Activated B cell treated with CpG ODN at 0.5 μM for 24 hours (primary cell): ENCODE data around the gene LAMA1. TPM values are rescaled to one million over a fixed set of nuclear protein-coding genes. Genes with fewer than 3 reads are reported as not detected.

ENCODE experiments used
- ATAC-seq: fragments of 200-7000 bp; cut with Tn5 transposase; one replicate; pipeline ENCODE4 v1.10.0; 2021; ENCODE audit warnings: low read depth, mild to moderate bottlenecking, moderate library complexity
- CTCF ChIA-PET: fragments of 350-600 bp; sonication (Branson Sonifier 250); formaldehyde crosslinking; loops from one replicate; lab custom pipeline; 2021; ENCODE audit warnings: antibody characterized with exemption; lab: Charles Lee
- POLR2A ChIA-PET: fragments of 350-600 bp; sonication (Branson Sonifier 250); formaldehyde crosslinking; loops from one replicate; lab custom pipeline; 2021; ENCODE audit warnings: antibody characterized with exemption; lab: Charles Lee
- DNase-seq: peaks from one replicate; pipeline ENCODE4 v3.0.0; 2022
- H3K27ac Mint-ChIP-seq: one replicate; pipeline ENCODE4 v1.8.0; 2020; ENCODE audit warnings: mixed read lengths
- H3K27me3 Mint-ChIP-seq: one replicate; pipeline ENCODE4 v1.8.0; 2021; ENCODE audit warnings: mixed read lengths
- H3K36me3 Mint-ChIP-seq: one replicate; pipeline ENCODE4 v1.8.0; 2021; ENCODE audit warnings: low read depth, mixed read lengths
- H3K4me1 Mint-ChIP-seq: one replicate; pipeline ENCODE4 v1.8.0; 2021; ENCODE audit warnings: mixed read lengths
- H3K4me3 Mint-ChIP-seq: one replicate; pipeline ENCODE4 v1.8.0; 2020; ENCODE audit warnings: mild to moderate bottlenecking, mixed read lengths
- H3K9me3 Mint-ChIP-seq: one replicate; pipeline ENCODE4 v1.8.0; 2020; ENCODE audit warnings: mixed read lengths
- intact Hi-C: fragments of 100-400 bp; cut with micrococcal nuclease; formaldehyde crosslinking; loops from one replicate; pipeline ENCODE4 v1.15.1; 2024
- total RNA-seq: library from RNA; stranded (reverse); gene quantifications from 2 replicates; pipeline ENCODE4 v1.2.3, GENCODE V29; 2022
- TF ChIP-seq, protein P1 (sequence below): fragments of 200-600 bp; IDR thresholded peaks from one replicate; pipeline ENCODE4 v1.8.0; 2022; ENCODE audit warnings: antibody characterized with exemption, mild to moderate bottlenecking

Gene LAMA1
- total RNA-seq, 1 donor from 2014 or later = not detected

DNA sequence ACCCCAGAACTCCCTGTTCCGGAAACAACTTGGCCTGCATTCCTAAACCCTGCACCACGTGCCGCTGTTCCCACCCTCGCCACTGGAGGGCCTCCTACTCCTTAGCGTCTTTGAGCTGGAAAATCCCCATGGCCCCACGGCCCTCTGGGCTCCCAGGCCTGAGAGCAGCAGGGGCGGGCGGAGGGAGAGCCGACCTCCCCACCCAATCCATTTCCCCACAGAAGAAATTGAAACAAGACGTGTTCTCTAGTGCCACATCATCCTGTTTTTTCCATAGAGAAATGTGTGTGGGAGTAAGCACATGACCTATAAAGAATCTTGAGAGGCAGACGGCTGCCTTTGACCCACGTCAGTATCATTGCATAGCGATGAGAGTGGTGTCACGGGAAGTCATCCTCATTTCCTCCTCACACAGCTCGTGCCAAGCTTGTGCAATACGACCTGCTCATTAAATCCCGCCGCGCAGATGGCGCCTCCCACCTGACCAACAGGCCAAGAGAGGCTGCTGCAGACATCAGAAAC, 79.2 kb downstream of the LAMA1 start:
- Mint-ChIP-seq H3K27me3 (no peaks in the 10 kb centered on the region), H3K27ac (no peak overlapping the region), H3K4me3 (no peak overlapping the region), H3K4me1 (no peaks in the 10 kb centered on the region), H3K9me3 (peaks cover 3% of the 10 kb centered on the region), H3K36me3 (no peaks in the 10 kb centered on the region)
- no peak for ATAC-seq
- no peak for DNase-seq
- TF ChIP-seq, protein P1, sequence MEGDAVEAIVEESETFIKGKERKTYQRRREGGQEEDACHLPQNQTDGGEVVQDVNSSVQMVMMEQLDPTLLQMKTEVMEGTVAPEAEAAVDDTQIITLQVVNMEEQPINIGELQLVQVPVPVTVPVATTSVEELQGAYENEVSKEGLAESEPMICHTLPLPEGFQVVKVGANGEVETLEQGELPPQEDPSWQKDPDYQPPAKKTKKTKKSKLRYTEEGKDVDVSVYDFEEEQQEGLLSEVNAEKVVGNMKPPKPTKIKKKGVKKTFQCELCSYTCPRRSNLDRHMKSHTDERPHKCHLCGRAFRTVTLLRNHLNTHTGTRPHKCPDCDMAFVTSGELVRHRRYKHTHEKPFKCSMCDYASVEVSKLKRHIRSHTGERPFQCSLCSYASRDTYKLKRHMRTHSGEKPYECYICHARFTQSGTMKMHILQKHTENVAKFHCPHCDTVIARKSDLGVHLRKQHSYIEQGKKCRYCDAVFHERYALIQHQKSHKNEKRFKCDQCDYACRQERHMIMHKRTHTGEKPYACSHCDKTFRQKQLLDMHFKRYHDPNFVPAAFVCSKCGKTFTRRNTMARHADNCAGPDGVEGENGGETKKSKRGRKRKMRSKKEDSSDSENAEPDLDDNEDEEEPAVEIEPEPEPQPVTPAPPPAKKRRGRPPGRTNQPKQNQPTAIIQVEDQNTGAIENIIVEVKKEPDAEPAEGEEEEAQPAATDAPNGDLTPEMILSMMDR = no peak
- intact Hi-C loops = no loop called here
- POLR2A ChIA-PET = no interaction called here
- CTCF ChIA-PET = no interaction called here

DNA sequence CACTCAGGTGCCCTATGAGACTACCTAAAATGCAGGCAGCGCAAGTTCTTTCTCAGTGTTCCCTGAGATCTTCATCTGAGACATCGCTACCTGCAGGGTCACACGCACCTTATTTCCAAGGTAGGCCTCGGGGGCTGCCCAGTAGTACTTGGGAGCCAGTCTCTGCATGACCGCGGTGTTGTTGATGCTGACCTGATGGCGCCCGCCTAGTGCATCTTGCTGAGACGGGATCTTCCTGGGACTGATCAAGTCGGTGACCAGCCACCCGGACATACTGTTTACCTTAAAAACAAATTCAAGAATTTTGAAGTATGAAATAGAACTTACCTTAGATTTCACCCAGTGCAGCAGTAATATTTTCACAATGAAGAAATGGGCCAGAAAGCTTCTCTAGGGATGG, 80.1 kb downstream of the LAMA1 start:
- TF ChIP-seq, protein P1 = no peak
- CTCF ChIA-PET = no interaction called here
- no peaks in the 10 kb centered on the region for H3K4me1 Mint-ChIP-seq
- H3K27ac Mint-ChIP-seq = no peak overlapping the region
- no peak for ATAC-seq
- no peak overlapping the region for H3K4me3 Mint-ChIP-seq
- no peaks in the 10 kb centered on the region for H3K36me3 Mint-ChIP-seq
- intact Hi-C loops = no loop called here
- H3K9me3 Mint-ChIP-seq = peaks cover 3% of the 10 kb centered on the region
- no peaks in the 10 kb centered on the region for H3K27me3 Mint-ChIP-seq
- DNase-seq = no peak
- POLR2A ChIA-PET = no interaction called here

DNA sequence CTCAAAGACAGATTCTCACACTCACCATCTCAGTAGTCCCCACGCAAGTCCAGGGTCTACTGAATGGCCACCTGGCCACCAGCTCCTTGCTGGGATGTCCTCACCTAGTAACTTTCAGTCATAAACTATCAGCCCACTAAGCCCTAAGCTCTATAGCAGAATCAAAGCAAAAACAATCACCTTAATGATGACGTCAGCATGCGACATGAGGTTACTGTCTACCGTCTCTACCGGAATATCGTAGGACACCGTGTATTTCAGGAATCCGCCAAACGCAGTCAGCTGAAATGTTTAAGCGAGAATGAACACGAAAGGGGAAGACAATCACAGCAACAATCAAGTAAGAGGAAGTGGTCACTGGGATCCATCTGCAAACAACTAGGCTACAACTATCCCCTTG, 81.8 kb downstream of the LAMA1 start:
- ATAC-seq (no peak), DNase-seq (no peak)
- intact Hi-C loops = no loop called here
- no peak overlapping the region for H3K27ac Mint-ChIP-seq
- no peak overlapping the region for H3K4me3 Mint-ChIP-seq
- no peaks in the 10 kb centered on the region for H3K27me3 Mint-ChIP-seq
- ChIA-PET POLR2A (no interaction called here), CTCF (no interaction called here)
- no peaks in the 10 kb centered on the region for H3K4me1 Mint-ChIP-seq
- peaks cover 3% of the 10 kb centered on the region for H3K9me3 Mint-ChIP-seq
- TF ChIP-seq, protein P1 = no peak
- H3K36me3 Mint-ChIP-seq = no peaks in the 10 kb centered on the region

DNA sequence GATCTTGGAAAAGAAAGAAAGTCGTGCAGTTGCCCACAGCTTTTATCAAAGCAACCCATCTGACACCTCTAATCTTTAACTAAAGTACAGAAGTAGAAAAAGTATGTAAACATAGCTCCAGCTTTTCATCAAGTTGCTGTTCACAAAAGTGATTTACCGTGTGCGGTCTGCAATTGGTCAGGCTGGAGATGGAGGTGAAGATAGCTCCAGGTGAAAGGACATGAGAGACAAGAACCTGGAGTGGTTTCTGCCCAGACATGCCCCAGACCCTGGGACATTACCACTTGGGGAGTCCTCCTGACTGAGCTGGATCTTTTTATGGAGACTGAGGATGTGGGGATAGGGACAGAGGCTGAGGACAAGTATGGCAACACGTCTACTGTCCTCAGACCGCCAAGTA, 82.7 kb downstream of the LAMA1 start:
- DNase-seq (no peak), ATAC-seq (no peak)
- Mint-ChIP-seq H3K4me3 (no peak overlapping the region), H3K36me3 (no peaks in the 10 kb centered on the region), H3K27ac (no peak overlapping the region), H3K4me1 (no peaks in the 10 kb centered on the region), H3K9me3 (peaks cover 3% of the 10 kb centered on the region), H3K27me3 (no peaks in the 10 kb centered on the region)
- intact Hi-C loops = no loop called here
- CTCF ChIA-PET = no interaction called here
- TF ChIP-seq, protein P1 = no peak
- POLR2A ChIA-PET = no interaction called here

DNA sequence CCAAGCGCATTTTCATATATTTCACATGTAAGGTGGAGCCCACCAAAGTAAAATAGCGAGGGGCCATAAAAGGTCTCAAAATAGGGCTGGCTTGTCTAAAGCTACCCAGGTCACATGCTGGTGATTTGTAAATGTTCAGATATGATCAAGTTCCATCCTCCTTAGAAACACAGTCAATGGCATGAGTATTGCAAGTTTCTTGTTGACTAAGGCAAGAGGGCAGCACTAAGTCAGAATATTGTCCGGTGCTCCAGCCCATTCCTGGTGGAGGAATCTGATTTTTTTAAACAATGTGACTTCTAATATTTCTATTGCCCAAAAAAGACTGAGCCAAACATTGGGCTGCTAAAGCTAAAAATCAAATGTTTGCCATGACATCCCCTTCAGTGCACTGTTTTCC, 85.1 kb downstream of the LAMA1 start:
- no peak for DNase-seq
- POLR2A ChIA-PET = no interaction called here
- Mint-ChIP-seq H3K9me3 (no peaks in the 10 kb centered on the region), H3K27me3 (no peaks in the 10 kb centered on the region), H3K36me3 (no peaks in the 10 kb centered on the region), H3K27ac (no peak overlapping the region), H3K4me1 (no peaks in the 10 kb centered on the region), H3K4me3 (no peak overlapping the region)
- ATAC-seq = no peak
- intact Hi-C loops = no loop called here
- TF ChIP-seq, protein P1 = no peak
- CTCF ChIA-PET = no interaction called here
